Stimulated activated CD8-positive, alpha-beta memory T cell treated with anti-CD3 and anti-CD28 coated beads, Interleukin-4, amount 100 ng/mL, for 48 hours (primary cell): ENCODE results near the gene FHOD1.

ENCODE experiments used
- DNase-seq: peaks from one replicate; pipeline ENCODE4 v3.0.0-alpha.2; 2020

Gene FHOD1

GRCh38 chr16:67230809-67231660 lies 16.2 kb downstream of the FHOD1 start:
- no peak for DNase-seq

- DNase-seq, result no peak
These were observed 17.1 kb downstream of the FHOD1 start for GRCh38 chr16:67229906-67230808.

- no peak for DNase-seq
These were observed 18.4 kb downstream of the FHOD1 start for GRCh38 chr16:67228905-67229304.

GRCh38 chr16:67228034-67228785 lies 19.1 kb downstream of the FHOD1 start:
- no peak for DNase-seq

- DNase-seq, result no peak
These were observed 19.7 kb downstream of the FHOD1 start for GRCh38 chr16:67227567-67227921.

- DNase-seq, result peak; percentile 99
These were observed 20.3 kb downstream of the FHOD1 start, which contains the start of gene TMEM208 for GRCh38 chr16:67226804-67227566. Gene TMEM208, plus strand, starts transcription at chr16:67227130. Its CDS starts 89 bp downstream, at chr16:67227219.

- DNase-seq, result no peak
These were observed 20.9 kb downstream of the FHOD1 start for GRCh38 chr16:67226295-67226803.

- DNase-seq, result no peak
These were observed 23.3 kb downstream of the FHOD1 start for GRCh38 chr16:67223992-67224391.

- DNase-seq, result no peak
These were observed 30.4 kb downstream of the FHOD1 start for GRCh38 chr16:67216612-67217490.

GRCh38 chr16:67215706-67216105 lies 31.6 kb downstream of the FHOD1 start:
- DNase-seq, result no peak

GRCh38 chr16:67213197-67214019 lies 33.9 kb downstream of the FHOD1 start:
- DNase-seq, result no peak

GRCh38 chr16:67212766-67213165 lies 34.5 kb downstream of the FHOD1 start:
- DNase-seq, result no peak

- DNase-seq, result no peak
These were observed 35.6 kb downstream of the FHOD1 start for GRCh38 chr16:67211674-67212073.

GRCh38 chr16:67210069-67210937 lies 37.0 kb downstream of the FHOD1 start:
- no peak for DNase-seq

GRCh38 chr16:67209565-67209964 lies 37.7 kb downstream of the FHOD1 start:
- no peak for DNase-seq

GRCh38 chr16:67208154-67208896 lies 39.0 kb downstream of the FHOD1 start:
- no peak for DNase-seq

GRCh38 chr16:67207249-67208091 lies 39.8 kb downstream of the FHOD1 start:
- DNase-seq, result no peak
